CD1c-positive myeloid dendritic cell (primary cell): ENCODE data around the gene MTG2.
"Not testable (repeated sequence)": the region's sequence is repeated elsewhere in the genome, so short reads cannot be mapped to it uniquely, and the experiment has no call there.

Experiments used
- DNase-seq: peaks from one replicate; pipeline ENCODE4 v3.0.0-alpha.2; 2016; ENCODE audit errors: extremely low spot score

Gene MTG2

GRCh38 chr20:62146019-62146755 lies 36.6 kb upstream of the MTG2 start:
- no peak for DNase-seq

DNA sequence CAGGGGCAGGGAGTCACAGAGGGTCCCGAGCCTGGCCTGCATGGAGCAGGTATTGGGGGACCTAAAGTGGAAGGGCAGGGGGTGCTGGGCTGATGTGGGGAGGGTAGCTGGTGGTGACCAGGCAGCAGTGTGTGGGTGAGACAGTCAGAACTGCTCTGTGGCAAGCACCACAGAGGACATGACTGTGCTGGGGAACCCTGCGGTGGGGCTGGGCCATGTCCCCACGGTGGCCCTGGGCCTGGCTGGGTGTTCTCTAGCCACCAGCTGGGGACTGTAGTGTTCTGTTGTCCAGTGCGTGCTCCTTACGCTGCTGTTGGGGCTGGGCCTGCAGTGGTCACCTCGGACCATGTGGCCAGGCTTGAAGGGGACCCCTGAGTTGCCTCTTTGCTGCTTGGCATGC lies 35.7 kb upstream of the MTG2 start:
- no peak for DNase-seq

GRCh38 chr20:62147528-62147927 lies 35.3 kb upstream of the MTG2 start:
- DNase-seq = no peak

DNA sequence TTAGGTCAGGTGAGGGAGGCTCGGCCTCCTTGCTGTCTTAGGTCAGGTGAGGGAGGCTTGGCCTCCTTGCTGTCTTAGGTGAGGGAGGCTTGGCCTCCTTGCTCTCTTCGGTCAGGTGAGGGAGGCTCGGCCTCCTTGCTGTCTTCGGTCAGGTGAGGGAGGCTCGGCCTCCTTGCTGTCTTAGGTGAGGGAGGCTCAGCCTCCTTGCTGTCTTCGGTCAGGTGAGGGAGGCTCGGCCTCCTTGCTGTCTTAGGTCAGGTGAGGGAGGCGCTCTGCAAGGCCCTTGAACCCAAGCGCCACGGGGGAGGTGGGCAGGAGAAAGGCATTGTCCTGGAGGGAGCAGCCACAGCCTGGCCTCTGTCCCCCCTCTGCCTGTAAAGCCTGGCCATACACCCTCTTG lies 34.4 kb upstream of the MTG2 start:
- not testable (repeated sequence) for DNase-seq

DNA sequence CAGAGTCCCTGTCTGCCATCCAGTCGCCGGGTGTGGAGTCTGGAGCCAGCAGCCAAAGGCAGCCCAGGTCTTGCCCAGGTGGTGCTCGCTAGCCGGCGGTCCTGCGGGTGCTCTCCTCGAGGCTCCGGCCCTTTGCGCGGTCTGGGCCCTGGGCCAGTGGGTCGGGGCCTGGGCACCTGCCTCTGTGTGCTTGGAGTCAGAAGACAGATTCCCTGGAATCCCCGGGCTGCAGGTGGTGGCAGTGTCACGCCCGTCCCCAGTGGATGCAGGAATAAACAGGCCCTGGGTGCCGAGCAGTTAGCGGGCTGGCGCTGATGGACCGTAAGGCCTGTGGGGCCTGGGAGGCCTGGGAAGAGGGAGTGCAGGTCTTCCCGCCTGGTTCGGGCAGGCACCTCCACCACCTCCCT lies 33.9 kb upstream of the MTG2 start:
- DNase-seq = no peak

DNA sequence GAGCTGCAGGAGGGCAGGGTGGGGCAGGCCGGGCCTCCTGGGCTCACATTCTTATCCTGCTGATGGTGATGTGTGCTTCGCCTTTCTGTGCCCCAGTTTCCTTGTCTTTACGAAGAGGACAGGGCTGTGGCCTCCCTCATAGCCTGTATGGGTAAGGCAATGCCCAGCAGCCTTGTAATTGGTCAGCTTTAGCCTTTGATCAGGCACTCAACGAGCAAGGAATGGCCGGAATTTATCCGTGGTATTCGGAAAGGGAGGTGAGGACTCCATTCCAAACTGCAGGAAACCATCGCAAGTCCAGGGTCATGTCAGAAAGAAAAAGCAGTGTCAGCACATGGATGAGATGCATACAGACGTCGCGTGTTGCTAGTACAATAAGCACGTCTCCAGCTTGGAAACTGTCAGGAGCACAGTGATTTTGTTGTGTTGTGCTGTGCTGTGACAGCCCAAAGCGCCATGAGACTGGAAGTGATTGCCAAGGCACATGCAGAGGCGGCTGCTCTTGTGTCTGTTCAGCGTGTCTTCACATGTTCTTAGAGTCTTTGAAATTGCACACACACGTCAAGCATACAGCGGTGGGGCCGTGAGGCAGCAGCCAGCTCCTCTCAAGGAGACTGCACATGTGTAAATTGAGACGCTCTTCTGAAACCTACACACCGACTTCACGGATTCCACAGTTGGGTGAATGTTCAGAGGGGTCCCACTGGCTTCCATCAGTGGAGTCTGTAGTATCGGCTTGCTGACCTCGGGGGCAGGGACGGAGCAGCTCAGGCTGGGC lies 33.1 kb upstream of the MTG2 start:
- DNase-seq = no peak

- DNase-seq = no peak
Observed at GRCh38 chr20:62150310-62150575, 32.6 kb upstream of the MTG2 start.

GRCh38 chr20:62151225-62151624 lies 31.6 kb upstream of the MTG2 start:
- no peak for DNase-seq

- no peak for DNase-seq
Observed at GRCh38 chr20:62151835-62152364, 30.9 kb upstream of the MTG2 start.

DNA sequence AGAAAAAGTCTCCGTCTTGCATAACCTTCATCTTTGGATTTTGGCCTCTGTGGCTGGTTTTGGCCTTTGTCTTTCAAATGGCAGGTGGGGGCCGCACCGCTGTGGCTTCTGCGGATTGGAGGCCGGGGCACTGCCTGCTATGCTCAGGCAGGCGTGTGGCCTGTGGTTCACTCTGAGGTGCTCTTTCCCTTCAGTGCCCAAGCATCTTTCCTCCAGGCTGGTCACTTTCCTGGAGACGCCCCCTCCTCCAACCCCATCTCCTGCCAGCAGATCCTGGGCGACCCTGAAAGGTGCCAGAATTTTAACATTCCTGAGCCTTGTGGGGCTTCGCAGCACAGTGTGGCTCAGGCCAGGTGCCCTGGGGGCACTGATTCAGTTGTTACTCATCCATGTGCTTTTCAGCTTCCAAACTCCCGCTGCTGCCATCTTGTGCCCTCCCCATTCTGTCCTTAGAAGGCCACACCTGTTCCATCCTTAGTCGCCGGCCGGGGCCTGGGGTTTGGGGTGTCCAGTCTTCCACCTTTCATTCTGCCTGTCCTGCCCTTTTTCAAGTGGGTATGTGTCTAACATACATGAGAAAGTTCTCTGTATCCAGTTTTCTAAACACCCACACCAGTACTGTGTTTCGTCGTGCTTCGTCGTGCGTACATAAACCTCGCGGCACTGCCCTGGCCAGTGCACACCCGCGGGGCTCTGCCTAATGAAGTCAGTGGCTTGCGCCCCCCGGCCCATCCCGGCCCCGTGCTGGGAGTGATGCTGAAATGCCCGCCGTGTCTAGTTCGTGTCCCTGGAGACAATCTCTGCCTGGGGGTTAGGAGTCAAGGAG lies 27.2 kb upstream of the MTG2 start:
- no peak for DNase-seq

- no peak for DNase-seq
Observed at GRCh38 chr20:62156254-62156556, 26.6 kb upstream of the MTG2 start.

- DNase-seq = peak; percentile 69
Observed at GRCh38 chr20:62156592-62157386, 26.0 kb upstream of the MTG2 start.

GRCh38 chr20:62157387-62158087 lies 25.3 kb upstream of the MTG2 start:
- no peak for DNase-seq

DNA sequence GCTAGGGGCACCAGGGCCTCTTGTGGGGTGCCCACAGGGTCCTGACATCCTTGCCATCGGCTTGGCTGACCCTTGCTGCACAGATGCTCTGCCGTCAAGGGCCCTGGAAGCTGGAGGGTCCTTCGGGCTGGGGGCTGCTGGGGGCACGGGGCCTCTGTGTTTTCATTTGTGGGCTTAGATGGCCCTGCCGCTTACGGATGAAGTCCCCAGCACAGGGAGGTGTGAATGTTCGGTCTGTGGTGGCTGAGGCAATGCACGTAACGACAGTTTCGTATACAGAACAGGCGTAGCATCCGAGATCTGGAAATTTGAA lies 24.8 kb upstream of the MTG2 start:
- DNase-seq = no peak

DNA sequence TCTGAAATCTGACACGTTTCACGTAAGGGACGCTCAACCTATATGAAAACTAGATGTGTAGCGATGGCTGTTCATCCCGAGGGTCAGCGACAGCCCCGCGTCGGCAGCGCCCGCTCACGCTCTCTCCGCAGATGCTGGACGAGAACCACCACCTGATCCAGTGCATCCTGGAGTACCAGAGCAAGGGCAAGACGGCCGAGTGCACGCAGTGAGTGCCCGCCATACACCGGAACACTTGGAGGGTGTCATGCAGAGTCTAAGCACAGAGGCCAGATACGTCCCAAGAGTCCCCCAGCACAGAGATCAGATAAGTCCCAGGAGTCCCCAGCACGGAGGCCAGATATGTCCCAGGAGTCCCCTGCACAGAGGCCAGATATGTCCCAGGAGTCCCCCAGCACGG lies 24.3 kb upstream of the MTG2 start:
- no peak for DNase-seq

DNA sequence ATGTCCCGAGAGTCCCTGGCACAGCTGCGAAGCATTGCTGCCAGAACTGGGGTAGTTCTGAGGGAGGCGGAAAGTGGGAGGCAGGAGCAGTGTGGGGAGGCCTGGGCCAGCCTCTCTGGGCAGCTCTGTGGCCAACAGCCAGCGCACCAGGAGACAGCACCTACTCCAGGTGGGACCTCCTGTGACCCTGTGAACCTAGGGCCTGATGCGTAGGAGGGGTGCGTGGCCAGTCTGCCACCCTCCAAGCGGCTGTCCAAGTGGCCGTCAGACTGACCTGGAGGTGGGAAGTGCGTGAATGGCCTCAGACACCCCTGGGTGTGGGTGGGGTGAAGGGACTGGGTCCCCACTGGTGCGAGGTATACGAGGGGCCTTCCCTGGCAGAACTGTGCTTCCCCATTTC lies 23.8 kb upstream of the MTG2 start:
- DNase-seq = no peak

GRCh38 chr20:62159839-62160238 lies 23.0 kb upstream of the MTG2 start:
- no peak for DNase-seq

DNA sequence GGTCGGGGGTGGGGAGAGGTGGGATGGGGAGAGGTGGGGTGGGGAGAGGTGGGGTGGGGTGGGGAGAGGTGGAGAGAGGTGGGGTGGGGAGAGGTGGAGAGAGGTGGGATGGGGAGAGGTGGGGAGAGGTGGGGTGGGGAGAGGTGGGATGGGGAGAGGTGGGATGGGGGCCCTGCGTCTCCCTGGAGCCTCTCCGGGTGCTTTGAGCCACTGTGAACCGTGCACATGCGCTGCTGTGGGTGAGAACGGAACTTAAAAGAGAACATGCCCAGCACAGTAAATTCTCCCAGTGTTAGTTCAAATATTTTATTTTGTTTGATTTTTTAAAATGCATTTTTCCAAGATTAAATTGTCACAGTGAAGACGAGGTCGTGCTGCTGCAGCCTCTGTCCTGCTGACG lies 22.6 kb upstream of the MTG2 start:
- DNase-seq = no peak

GRCh38 chr20:62160876-62161275 lies 22.0 kb upstream of the MTG2 start:
- no peak for DNase-seq

- DNase-seq = no peak
Observed at GRCh38 chr20:62161347-62161746, 21.5 kb upstream of the MTG2 start.

GRCh38 chr20:62162765-62163484 lies 19.9 kb upstream of the MTG2 start:
- DNase-seq = no peak
